GM18498 (cell line): ENCODE data around the gene NPAS3.
A peak's percentile ranks its signal among the peaks of the same experiment; 100 is the strongest.

Experiments used
- ATAC-seq: cut with Tn5 transposase; IDR thresholded peaks from one replicate; pipeline ENCODE4 v1.9.1; 2021; ENCODE audit warnings: mild to moderate bottlenecking, moderate library complexity; ENCODE audit not compliant: unreplicated experiment

The NPAS3 gene

GRCh38 chr14:33534632-33535031, 596.0 kb downstream of the NPAS3 start:
- no peak for ATAC-seq

GRCh38 chr14:33539918-33540357, 601.3 kb downstream of the NPAS3 start:
- no peak for ATAC-seq

GRCh38 chr14:33541171-33541570, 602.5 kb downstream of the NPAS3 start:
- no peak for ATAC-seq

- no peak for ATAC-seq
These were observed 603.9 kb downstream of the NPAS3 start for GRCh38 chr14:33542338-33543287.

- no peak for ATAC-seq
These were observed 607.0 kb downstream of the NPAS3 start for GRCh38 chr14:33545696-33546095.

GRCh38 chr14:33548606-33549005, 609.9 kb downstream of the NPAS3 start:
- ATAC-seq: no peak

GRCh38 chr14:33551963-33552362, 613.3 kb downstream of the NPAS3 start:
- ATAC-seq: no peak

GRCh38 chr14:33553706-33554278, 615.1 kb downstream of the NPAS3 start:
- no peak for ATAC-seq

- ATAC-seq: no peak
These were observed 616.3 kb downstream of the NPAS3 start for GRCh38 chr14:33554988-33555387.

GRCh38 chr14:33555710-33556350, 617.2 kb downstream of the NPAS3 start:
- no peak for ATAC-seq

- ATAC-seq: no peak
These were observed 617.9 kb downstream of the NPAS3 start for GRCh38 chr14:33556382-33557121.

- no peak for ATAC-seq
These were observed 622.2 kb downstream of the NPAS3 start for GRCh38 chr14:33560718-33561431.

GRCh38 chr14:33561488-33562175, 623.0 kb downstream of the NPAS3 start:
- ATAC-seq: no peak

GRCh38 chr14:33563191-33563900, 624.7 kb downstream of the NPAS3 start:
- ATAC-seq: no peak

GRCh38 chr14:33563901-33564197, 625.2 kb downstream of the NPAS3 start:
- no peak for ATAC-seq

GRCh38 chr14:33564774-33565630, 626.3 kb downstream of the NPAS3 start:
- peak; percentile 72 for ATAC-seq

- ATAC-seq: no peak
These were observed 627.4 kb downstream of the NPAS3 start for GRCh38 chr14:33566082-33566481.

GRCh38 chr14:33567023-33567728, 628.5 kb downstream of the NPAS3 start:
- no peak for ATAC-seq
